GM18951 (cell line): Measurements from ENCODE around the gene ROR1.

Experiments used
- POLR2A ChIP-seq: IDR thresholded peaks from 4 replicates; pipeline ENCODE4 v1.6.1; 2011; ENCODE audit warnings: mild to moderate bottlenecking; ENCODE audit not compliant: insufficient read length, insufficient read depth; ENCODE audit errors: extremely low read depth
- in situ Hi-C: fragments of 300-500 bp; cut with MboI; formaldehyde crosslinking; loops from one replicate; pipeline ENCODE4 v1.12.0; 2022; ENCODE audit warnings: low sequenced_read_pairs, mixed read lengths, inconsistent platforms; ENCODE audit not compliant: unreplicated experiment

The ROR1 gene

DNA sequence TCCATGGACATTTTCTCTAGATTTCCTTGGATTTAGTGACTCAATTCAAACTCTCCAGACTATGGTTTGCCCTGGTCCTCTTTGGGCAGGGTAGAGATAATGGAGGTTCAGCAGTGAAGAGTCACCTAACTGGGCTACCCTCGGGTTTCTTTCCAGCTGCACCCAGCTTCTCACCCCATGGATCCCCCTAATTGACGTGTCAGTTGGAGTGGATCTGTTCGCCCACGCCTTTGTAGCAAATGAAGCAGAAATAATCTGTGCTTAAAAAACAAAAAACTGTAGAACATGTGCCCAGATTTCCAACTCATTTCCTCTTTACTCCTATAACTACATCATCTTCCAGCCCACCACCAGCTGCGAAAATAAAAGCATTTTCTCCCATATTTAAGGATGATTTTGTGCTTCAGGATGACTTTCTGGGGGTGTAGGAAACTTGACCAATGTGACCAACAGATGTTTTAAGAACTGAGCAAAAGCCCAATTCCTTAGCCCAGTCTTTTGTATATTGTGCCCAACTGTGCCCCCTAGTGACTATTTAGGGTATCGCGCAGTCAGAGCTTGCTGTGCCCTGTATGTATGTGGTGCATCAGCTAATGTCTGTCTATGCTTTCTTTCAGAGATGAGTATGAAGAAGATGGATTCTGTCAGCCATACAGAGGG lies 363.1 kb downstream of the ROR1 start:
- in situ Hi-C loops: loop anchor here (10.0 to 25.0 kb wide), 2 partner anchors 202 to 450 kb away; no protein-coding TSS in a partner anchor

DNA sequence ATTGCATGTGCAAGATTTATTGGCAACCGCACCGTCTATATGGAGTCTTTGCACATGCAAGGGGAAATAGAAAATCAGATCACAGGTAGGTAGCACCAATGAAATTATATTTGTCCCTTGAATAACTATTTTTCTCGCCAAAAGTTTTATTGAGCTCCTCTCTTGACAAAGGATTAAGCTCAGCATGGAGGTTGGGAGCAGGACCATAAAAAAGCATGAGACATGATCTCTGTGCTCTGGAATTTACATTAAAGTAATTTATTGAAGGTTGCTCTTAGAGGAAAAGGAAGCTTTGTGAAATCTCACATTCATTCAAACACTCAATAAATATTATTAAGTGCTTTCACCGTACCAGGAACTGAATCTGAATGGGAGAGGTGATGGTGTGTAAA lies 363.6 kb downstream of the ROR1 start:
- in situ Hi-C loops: loop anchor here (10.0 to 25.0 kb wide), 2 partner anchors 203 to 450 kb away; no protein-coding TSS in a partner anchor
- no peak for TF ChIP-seq POLR2A

More for the DNA sequence above, 363.1 kb downstream of the ROR1 start:
- no peak for TF ChIP-seq POLR2A

DNA sequence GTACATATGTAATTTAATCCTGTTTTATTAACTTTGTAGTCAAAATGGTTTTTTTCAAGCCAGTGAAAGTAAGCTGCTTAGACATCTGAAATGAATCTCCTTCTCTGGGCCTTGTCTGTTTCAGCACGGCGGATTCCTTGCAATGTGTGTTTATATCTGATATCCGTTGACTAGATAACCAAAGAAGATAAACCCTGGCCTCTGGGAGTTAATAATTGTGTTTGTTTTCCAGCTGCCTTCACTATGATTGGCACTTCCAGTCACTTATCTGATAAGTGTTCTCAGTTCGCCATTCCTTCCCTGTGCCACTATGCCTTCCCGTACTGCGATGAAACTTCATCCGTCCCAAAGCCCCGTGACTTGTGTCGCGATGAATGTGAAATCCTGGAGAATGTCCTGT lies 366.1 kb downstream of the ROR1 start:
- TF ChIP-seq POLR2A: no peak
- in situ Hi-C loops: loop anchor here (10.0 to 25.0 kb wide), 2 partner anchors 205 to 453 kb away; no protein-coding TSS in a partner anchor

DNA sequence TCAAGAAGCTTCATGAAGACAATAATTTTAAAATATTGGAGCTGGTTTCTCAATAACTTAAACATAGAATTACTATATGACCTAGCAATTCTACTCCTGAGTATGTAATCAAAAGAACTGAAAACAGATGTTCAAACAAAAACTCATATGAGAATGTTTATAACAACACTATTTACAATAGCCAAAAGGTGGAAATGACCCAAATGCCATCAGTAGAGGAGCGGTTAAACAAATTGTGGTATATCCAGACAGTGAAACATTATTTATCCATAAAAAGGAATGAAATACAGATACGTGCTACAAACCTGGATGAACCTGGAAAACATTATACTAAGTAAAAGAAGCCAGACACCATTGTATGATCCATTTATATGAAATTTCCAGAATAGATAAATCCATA lies 366.8 kb downstream of the ROR1 start:
- no peak for TF ChIP-seq POLR2A
- in situ Hi-C loops: loop anchor here (25.0 kb wide), 1 partner anchor 453 kb away; no protein-coding TSS in a partner anchor

DNA sequence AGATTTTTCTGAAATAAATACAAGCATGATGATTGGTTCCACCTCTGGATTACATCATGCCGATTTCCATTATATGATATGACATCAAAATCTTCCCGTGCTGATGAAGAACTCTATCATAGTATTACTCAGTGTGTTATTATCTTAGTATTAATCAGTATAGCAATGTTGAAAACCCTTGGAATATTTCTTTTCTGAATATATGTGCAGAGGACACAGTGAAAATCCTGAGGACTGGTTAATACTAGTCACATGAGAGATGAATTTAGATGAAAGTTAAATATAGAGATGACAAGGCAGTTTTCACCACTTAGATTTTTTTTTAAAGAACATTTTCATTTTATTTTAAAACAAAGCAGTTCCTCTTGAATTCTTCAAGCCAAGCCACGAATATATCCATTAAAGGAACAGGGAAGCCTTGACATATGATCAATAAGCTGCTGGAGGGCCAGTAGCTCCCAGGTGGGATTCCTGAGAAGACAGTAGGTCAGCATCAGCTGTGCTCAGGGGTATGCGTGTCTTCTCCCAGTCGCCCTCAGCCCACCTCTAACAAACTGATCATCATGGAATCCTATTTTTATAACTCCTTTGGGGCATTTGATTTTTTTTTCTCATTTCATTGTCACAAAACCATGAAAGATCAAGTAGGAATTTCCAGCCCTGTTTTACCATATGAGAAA lies 373.4 kb downstream of the ROR1 start:
- in situ Hi-C loops: loop anchor here (25.0 kb wide), 1 partner anchor 460 kb away; no protein-coding TSS in a partner anchor
- TF ChIP-seq POLR2A: no peak

DNA sequence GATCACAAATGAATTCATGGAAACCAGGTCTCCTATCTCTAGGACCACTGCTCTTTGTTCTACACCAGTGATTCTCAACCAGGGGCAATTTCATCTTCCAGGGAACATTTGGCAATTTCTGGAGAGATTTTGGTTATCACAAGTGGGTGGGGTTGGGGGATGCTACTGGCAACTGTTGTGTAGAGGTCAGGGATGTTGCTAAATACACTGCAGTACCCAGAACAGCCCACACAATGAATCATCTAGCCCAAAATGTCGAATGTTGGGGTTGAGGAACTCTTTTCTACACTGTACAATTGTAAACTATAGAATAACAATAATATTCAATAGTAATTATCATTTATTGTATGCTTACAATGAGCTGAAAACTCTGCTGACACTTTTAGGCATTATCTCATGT lies 373.9 kb downstream of the ROR1 start:
- no peak for TF ChIP-seq POLR2A
- in situ Hi-C loops: loop anchor here (25.0 kb wide), 1 partner anchor 460 kb away; no protein-coding TSS in a partner anchor

DNA sequence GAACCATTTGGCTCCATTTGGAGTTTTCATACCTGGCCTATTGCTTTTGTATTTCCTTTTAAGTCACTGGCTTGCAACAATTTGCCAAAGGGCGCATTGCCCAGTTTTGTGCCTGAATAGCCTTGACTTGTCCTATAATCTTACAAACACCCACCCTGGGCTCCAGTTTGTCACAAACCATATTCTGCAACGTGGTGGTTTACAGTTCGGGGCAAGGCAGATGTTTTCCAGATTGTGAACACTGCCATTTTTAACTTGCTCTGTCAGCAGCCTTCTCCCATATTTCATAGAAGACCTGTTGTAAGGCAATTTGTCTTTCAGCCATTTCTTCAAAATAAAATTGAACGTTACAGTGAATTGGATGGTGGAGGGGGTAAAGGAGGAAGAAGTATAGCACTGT lies 376.4 kb downstream of the ROR1 start:
- no peak for TF ChIP-seq POLR2A
- in situ Hi-C loops: no loop called here

DNA sequence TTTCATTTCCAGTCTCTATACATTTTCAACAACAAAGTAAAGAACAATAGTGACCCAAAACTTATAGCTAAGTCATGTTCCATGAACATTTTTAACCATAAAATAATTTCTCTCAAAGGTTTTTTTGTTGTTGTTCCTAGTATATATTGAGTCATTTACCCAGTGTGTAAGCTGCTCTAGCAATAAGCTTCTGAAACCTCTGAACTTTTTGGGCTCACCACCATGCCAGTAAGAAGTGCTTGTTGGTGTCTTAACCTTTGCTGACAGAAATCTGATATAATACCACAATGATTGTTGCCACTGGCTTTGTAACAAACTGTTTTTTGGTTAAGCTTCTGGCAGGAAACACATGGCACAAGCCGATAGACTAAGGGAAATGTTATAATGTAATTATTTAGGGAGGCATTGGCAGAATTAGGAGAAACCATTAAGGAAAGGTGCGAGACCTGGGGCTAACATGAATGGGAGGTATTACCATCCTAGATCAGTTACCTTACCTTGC lies 377.0 kb downstream of the ROR1 start:
- no peak for TF ChIP-seq POLR2A
- in situ Hi-C loops: no loop called here

DNA sequence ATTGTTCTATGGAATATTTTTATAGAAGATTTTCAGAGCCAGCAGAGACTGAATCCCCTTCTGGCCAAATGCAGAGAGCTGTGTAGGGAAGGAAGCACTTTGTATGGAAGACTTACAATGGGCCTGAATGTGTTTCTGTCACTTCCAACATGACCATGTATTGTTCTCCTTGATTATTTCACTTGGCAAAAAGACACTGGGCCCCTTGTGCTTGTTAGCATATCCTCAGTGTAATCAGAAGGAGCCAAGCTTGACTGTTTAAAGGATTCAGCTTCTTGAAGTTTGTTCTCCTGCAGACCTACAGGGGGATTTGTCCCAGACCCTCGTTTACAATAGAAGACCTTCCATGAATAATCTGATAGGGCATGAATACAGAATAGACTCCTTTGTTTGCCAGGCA lies 381.5 kb downstream of the ROR1 start:
- no peak for TF ChIP-seq POLR2A
- in situ Hi-C loops: no loop called here

DNA sequence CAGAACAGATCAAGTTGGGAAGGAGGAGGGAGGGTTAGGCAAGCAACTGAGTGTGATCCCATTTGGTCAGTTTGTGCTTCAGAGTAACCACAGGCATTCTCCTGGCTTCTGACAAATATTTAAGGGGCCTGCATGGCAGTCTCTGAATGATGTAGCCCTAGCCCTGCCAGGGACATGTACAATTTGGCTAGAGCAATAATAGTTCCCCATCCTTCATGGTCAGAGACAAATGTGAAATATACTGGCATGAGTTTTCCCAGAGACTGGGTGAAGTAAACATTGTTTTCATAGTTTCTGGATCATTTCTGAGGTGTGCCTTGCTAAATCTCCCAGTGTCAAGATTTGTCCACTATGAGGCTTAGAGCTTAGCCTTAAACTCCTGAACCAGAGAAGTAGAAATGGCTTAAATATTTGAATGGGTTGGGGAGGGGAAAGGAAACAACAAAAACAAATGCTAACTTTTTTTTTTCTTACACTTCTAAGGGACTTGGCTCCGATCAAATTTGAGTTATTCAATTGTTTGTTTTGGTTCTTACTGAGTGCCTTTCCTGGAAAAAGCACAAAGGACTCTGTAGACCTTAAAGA lies 387.6 kb downstream of the ROR1 start:
- TF ChIP-seq POLR2A: no peak
- in situ Hi-C loops: no loop called here

DNA sequence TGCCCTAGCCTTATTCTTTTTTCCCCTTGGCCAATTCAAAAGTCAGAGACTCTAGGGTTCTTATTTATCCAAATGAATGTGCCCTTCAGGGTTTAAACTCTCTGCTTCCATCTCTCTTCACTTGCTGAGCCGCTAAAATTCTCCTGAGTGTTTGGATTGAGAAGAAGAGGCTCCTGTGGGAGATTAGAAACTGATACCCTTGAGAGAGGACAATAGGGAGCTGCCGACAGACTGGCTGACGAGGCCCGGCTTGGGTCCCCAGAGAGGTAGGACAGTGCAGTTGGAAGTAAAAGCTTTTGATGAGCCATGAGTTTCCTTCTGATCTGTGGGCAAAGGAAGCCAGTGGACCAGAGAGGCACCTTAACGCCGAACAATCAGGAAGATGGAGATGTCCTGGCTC lies 388.3 kb downstream of the ROR1 start:
- in situ Hi-C loops: no loop called here
- TF ChIP-seq POLR2A: no peak

DNA sequence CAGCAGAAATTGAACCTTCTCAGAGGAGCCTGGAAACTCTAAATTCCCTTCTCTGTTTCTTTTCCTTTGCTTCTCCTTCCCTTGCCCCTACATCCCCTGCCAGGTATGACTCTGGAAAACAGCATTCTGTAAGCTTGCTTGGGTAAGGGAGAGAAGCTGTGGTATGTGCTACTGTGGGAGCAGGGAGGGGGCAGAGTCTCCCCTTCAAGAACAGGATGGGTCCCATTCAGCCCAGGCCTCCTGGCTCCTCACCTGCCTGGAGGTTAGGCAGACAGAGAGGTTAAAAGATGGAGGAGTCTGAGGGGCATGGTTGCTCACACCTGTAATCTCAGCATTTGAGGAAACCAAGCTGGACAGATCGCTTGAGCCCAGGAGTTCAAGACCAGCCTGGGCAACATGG lies 389.0 kb downstream of the ROR1 start:
- in situ Hi-C loops: no loop called here
- no peak for TF ChIP-seq POLR2A

DNA sequence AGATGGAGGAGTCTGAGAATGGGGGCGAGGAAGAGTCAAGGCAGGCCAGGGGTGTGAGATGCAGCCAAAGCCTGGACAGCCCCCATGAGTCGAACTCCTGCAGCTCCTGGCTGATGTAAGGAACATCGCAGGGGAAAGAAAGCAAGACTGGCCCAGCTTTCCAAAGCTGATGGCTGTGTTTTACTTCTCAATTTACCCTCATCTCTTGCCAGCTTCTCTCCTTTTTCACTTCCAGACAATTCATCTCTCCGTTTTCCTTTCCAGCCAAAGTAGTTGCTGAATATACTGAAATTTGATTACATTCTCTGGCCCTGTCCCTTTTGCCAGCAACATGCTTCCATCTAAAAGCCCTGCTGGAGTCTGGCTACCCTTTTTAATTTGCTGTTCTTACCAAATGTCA lies 389.6 kb downstream of the ROR1 start:
- TF ChIP-seq POLR2A: no peak
- in situ Hi-C loops: no loop called here
